CD14-positive monocyte (primary cell): ENCODE results near the gene DSC1. TPM values are rescaled to one million over a fixed set of nuclear protein-coding genes. Genes with fewer than 3 reads are reported as not detected.

Source experiments
- DNase-seq, 3 donors: peaks; one replicate each; pipeline ENCODE4 v3.0.0-alpha.2; 2011 to 2022
- H2AFZ ChIP-seq: 2 replicates; pipeline ENCODE4 v1.6.0; 2012; ENCODE audit warnings: mild to moderate bottlenecking, low read depth, low read length, inconsistent platforms; ENCODE audit not compliant: insufficient read depth, poor library complexity, severe bottlenecking
- H3K27ac ChIP-seq, 2 donors: 1 replicate in 1 of 2; 2 replicates in 1 of 2; pipeline ENCODE4 v1.5.1; 2012 to 2013; ENCODE audit warnings: low read length in 2 of 2, control low read depth in 1 of 2, inconsistent platforms in 1 of 2, low read depth in 1 of 2, mild to moderate bottlenecking in 1 of 2
- H3K27me3 ChIP-seq, 2 donors: one replicate each; pipeline versions ENCODE4 v1.6.0 to v1.6.1; 2011 to 2013; ENCODE audit warnings: low read length in 2 of 2; ENCODE audit not compliant: control insufficient read depth in 2 of 2, insufficient read depth in 2 of 2
- H3K36me3 ChIP-seq, 2 donors: replicated peaks in 1 of 2; 1 replicate in 1 of 2; 2 replicates in 1 of 2; pipeline versions ENCODE4 v1.5.1 to v1.6.1; 2012 to 2013; ENCODE audit warnings: low read length in 2 of 2, control low read depth in 1 of 2, inconsistent platforms in 1 of 2, mild to moderate bottlenecking in 1 of 2; ENCODE audit not compliant: insufficient read depth in 2 of 2, control insufficient read depth in 1 of 2
- H3K4me1 ChIP-seq, 2 donors: 1 replicate in 1 of 2; 2 replicates in 1 of 2; pipeline versions ENCODE4 v1.5.1 to v1.6.1; 2012 to 2013; ENCODE audit warnings: low read length in 2 of 2, control low read depth in 1 of 2, inconsistent platforms in 1 of 2, mild to moderate bottlenecking in 1 of 2, moderate library complexity in 1 of 2; ENCODE audit not compliant: insufficient read depth in 2 of 2, control insufficient read depth in 1 of 2
- H3K4me2 ChIP-seq: replicated peaks from 2 replicates; pipeline ENCODE3; 2012; ENCODE audit warnings: low read length, moderate library complexity, mild to moderate bottlenecking; ENCODE audit not compliant: poor library complexity, severe bottlenecking; ENCODE audit errors: extremely low read depth
- H3K4me3 ChIP-seq, 3 experiments: fragments of 200-600 bp in 1 of 3; sonication (generic) in 1 of 3; replicated peaks in 1 of 3; 1 replicate in 2 of 3; 2 replicates in 1 of 3; pipeline ENCODE4 v1.5.1; 2011 to 2013; ENCODE audit warnings: low read length in 3 of 3, mild to moderate bottlenecking in 3 of 3, control low read depth in 2 of 3, low read depth in 2 of 3, inconsistent platforms in 1 of 3, moderate library complexity in 1 of 3
- H3K79me2 ChIP-seq: 2 replicates; pipeline ENCODE4 v1.6.0; 2012; ENCODE audit warnings: mild to moderate bottlenecking, control low read depth, inconsistent platforms, low read length, moderate library complexity; ENCODE audit not compliant: insufficient read depth
- H3K9ac ChIP-seq: 2 replicates; pipeline ENCODE4 v1.6.0; 2017; ENCODE audit warnings: low read length, mild to moderate bottlenecking; ENCODE audit not compliant: insufficient read depth, poor library complexity, severe bottlenecking
- H3K9me3 ChIP-seq, 2 donors: replicated peaks in 1 of 2; 1 replicate in 1 of 2; 2 replicates in 1 of 2; pipeline versions ENCODE4 v1.5.1 to v1.6.1; 2012 to 2013; ENCODE audit warnings: low read length in 2 of 2, control low read depth in 1 of 2; ENCODE audit not compliant: control insufficient read depth in 1 of 2, insufficient read depth in 1 of 2
- H4K20me1 ChIP-seq: 2 replicates; pipeline ENCODE4 v1.6.0; 2012; ENCODE audit warnings: mild to moderate bottlenecking, low read length, control low read depth, moderate library complexity; ENCODE audit not compliant: insufficient read depth
- H3K27ac Mint-ChIP-seq, 7 donors: one replicate each; pipeline ENCODE4 v1.8.0; 2020; ENCODE audit warnings: mild to moderate bottlenecking in 7 of 7, mixed read lengths in 7 of 7, moderate library complexity in 6 of 7, inconsistent platforms in 2 of 7
- H3K27me3 Mint-ChIP-seq, 3 donors: one replicate each; pipeline ENCODE4 v1.8.0; 2021 to 2022; ENCODE audit warnings: low read depth in 3 of 3, mild to moderate bottlenecking in 3 of 3, mixed read lengths in 3 of 3, moderate library complexity in 3 of 3, inconsistent platforms in 1 of 3
- H3K36me3 Mint-ChIP-seq, 2 donors: one replicate each; pipeline ENCODE4 v1.8.0; 2020; ENCODE audit warnings: mixed read lengths in 2 of 2, inconsistent platforms in 1 of 2, mild to moderate bottlenecking in 1 of 2
- H3K4me1 Mint-ChIP-seq: one replicate; pipeline ENCODE4 v1.8.0; 2020; ENCODE audit warnings: mild to moderate bottlenecking, mixed read lengths
- H3K4me3 Mint-ChIP-seq, 2 donors: one replicate each; pipeline ENCODE4 v1.8.0; 2020; ENCODE audit warnings: mild to moderate bottlenecking in 2 of 2, mixed read lengths in 2 of 2, moderate library complexity in 1 of 2
- H3K9me3 Mint-ChIP-seq, 7 donors: one replicate each; pipeline ENCODE4 v1.8.0; 2020 to 2022; ENCODE audit warnings: mixed read lengths in 7 of 7, mild to moderate bottlenecking in 6 of 7, moderate library complexity in 6 of 7, inconsistent platforms in 2 of 7
- CTCF ChIP-seq: fragments of 200-600 bp; IDR thresholded peaks from one replicate; pipeline ENCODE4 v1.8.0; 2022; ENCODE audit warnings: antibody characterized with exemption, mild to moderate bottlenecking
- WGBS: methylation state at CpG from one replicate; pipeline ENCODE4 v1.1.5; 2013; ENCODE audit warnings: missing lambda C conversion rate; ENCODE audit not compliant: insufficient coverage; 5-methylcytosine and 5-hydroxymethylcytosine counted together
- intact Hi-C, 2 donors: fragments of 100-400 bp; cut with micrococcal nuclease; formaldehyde crosslinking; loops; one replicate each; pipeline versions ENCODE4 v1.15.0 to v1.15.1; 2023
- polyA plus RNA-seq, 3 donors: library from polyadenylated mRNA; depleted of rRNA in 1 of 3; unstranded in 2 of 3; stranded (reverse) in 1 of 3; fragments of 300-500 nt in 2 of 3; fragments of >200 nt in 1 of 3; fragmentation: Illumina TruSeq in 2 of 3; gene quantifications; 1 replicate in 2 of 3; 2 replicates in 1 of 3; pipeline ENCODE4 v1.2.3, GENCODE V29; 2012 to 2021

Gene DSC1
- polyA plus RNA-seq, 3 donors: not detected

DNA sequence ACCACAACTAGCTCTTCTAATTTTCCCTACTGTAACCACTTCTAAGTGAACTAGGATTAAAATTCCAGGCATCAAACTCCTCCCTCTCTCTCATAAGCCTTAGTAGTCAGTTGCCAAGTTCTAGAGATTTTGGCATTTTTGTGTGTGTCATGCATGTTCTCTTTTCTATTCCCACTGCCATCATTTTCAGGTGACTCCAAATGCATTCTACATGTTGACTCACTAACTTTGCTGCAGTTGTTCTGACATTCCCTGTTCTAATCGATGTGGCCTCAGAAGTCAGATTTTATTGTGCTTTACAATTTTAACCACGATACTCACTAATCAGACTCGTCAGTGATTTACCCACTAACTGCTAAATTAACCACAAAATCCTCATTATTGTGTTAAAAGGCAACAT, 13.3 kb downstream of the DSC1 start:
- no peak for DNase-seq
- no peak overlapping the region for H3K27ac Mint-ChIP-seq
- H3K27me3 Mint-ChIP-seq: no peaks in the 10 kb centered on the region
- H3K36me3 Mint-ChIP-seq: no peaks in the 10 kb centered on the region
- no peaks in the 10 kb centered on the region for H3K27me3 ChIP-seq
- H3K9me3 ChIP-seq: no peaks in the 10 kb centered on the region
- H3K9me3 Mint-ChIP-seq: peaks cover 0 to 6% (median 0%) of the 10 kb centered on the region in 7 donors
- no peaks in the 10 kb centered on the region for H3K4me1 ChIP-seq
- H3K4me1 Mint-ChIP-seq: peaks cover 3% of the 10 kb centered on the region
- H2AFZ ChIP-seq: no peak overlapping the region
- no peak overlapping the region for H3K9ac ChIP-seq
- H3K4me2 ChIP-seq: no peak overlapping the region
- H4K20me1 ChIP-seq: no peaks in the 10 kb centered on the region
- WGBS: 61% methylated on average over 3 of the region's 3 CpGs
- TF ChIP-seq CTCF: no peak
- H3K27ac ChIP-seq: no peak overlapping the region
- H3K36me3 ChIP-seq: no peaks in the 10 kb centered on the region
- no peak overlapping the region for H3K4me3 ChIP-seq
- H3K4me3 Mint-ChIP-seq: no peak overlapping the region
- no peaks in the 10 kb centered on the region for H3K79me2 ChIP-seq
- intact Hi-C loops: no loop called here

DNA sequence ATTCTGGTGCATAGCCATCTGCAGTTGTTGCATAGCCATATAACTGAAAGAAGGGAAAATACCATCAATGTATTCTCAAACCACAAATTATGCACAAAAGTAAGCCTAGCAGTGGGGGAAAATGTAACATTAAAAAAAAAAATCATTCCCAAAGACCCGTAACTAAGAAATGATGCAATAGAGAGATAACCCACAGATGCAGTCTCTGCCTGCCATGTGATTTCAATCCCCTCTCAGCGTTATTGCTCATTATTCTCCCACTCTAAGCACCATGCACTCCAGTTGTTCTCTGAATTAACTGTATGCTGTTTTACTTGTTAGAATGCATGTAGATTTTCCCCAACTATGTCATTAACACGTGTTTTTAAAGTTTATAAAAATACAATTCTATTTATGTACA, 14.1 kb downstream of the DSC1 start:
- no peak overlapping the region for H3K4me2 ChIP-seq
- DNase-seq: no peak
- H3K4me3 ChIP-seq: no peak overlapping the region
- no peaks in the 10 kb centered on the region for H3K27me3 ChIP-seq
- H3K79me2 ChIP-seq: no peaks in the 10 kb centered on the region
- WGBS: no CpG with 5 or more reads among the region's 3 CpGs
- no peak overlapping the region for H2AFZ ChIP-seq
- H3K4me1 Mint-ChIP-seq: peaks cover 3% of the 10 kb centered on the region
- H3K4me3 Mint-ChIP-seq: no peak overlapping the region
- H3K27ac Mint-ChIP-seq: no peak overlapping the region
- H3K9me3 Mint-ChIP-seq: peaks cover 0 to 6% (median 0%) of the 10 kb centered on the region in 7 donors
- H3K9ac ChIP-seq: no peak overlapping the region
- H3K36me3 Mint-ChIP-seq: no peaks in the 10 kb centered on the region
- no peaks in the 10 kb centered on the region for H3K9me3 ChIP-seq
- H3K27me3 Mint-ChIP-seq: no peaks in the 10 kb centered on the region
- no peak overlapping the region for H3K27ac ChIP-seq
- no peaks in the 10 kb centered on the region for H3K4me1 ChIP-seq
- intact Hi-C loops: no loop called here
- no peaks in the 10 kb centered on the region for H3K36me3 ChIP-seq
- TF ChIP-seq CTCF: no peak
- no peaks in the 10 kb centered on the region for H4K20me1 ChIP-seq
